Thymus (tissue), 11 donors: ENCODE measurements around the gene ALX3. TPM values are rescaled to one million over a fixed set of nuclear protein-coding genes. Genes with fewer than 3 reads are reported as not detected.

Source experiments
- DNase-seq, 9 donors: peaks; one replicate each; pipeline ENCODE4 v3.0.0-alpha.2; 2013; ENCODE audit warnings: low spot score in 9 of 9, low read depth in 6 of 9, missing footprints in 1 of 9
- H3K27ac ChIP-seq, 2 donors: one replicate each; pipeline ENCODE4 v1.5.1; 2013; ENCODE audit warnings: control low read depth in 1 of 2, low read depth in 1 of 2, low read length in 1 of 2, mild to moderate bottlenecking in 1 of 2, moderate library complexity in 1 of 2
- H3K27me3 ChIP-seq, 2 donors: one replicate each; pipeline ENCODE4 v1.5.1; 2013; ENCODE audit warnings: low read length in 1 of 2; ENCODE audit not compliant: control insufficient read depth in 2 of 2, insufficient read depth in 1 of 2
- H3K36me3 ChIP-seq, 2 donors: one replicate each; pipeline ENCODE4 v1.5.1; 2013; ENCODE audit warnings: low read length in 1 of 2, mild to moderate bottlenecking in 1 of 2, moderate library complexity in 1 of 2; ENCODE audit not compliant: control insufficient read depth in 2 of 2, insufficient read depth in 2 of 2
- H3K4me1 ChIP-seq, 2 donors: one replicate each; pipeline ENCODE4 v1.5.1; 2013; ENCODE audit warnings: low read length in 2 of 2; ENCODE audit not compliant: control insufficient read depth in 2 of 2, insufficient read depth in 2 of 2
- H3K4me3 ChIP-seq, 2 donors: one replicate each; pipeline ENCODE4 v1.5.1; 2013; ENCODE audit warnings: low read length in 2 of 2, control low read depth in 1 of 2, mild to moderate bottlenecking in 1 of 2
- H3K9me3 ChIP-seq, 2 donors: one replicate each; pipeline ENCODE4 v1.5.1; 2013; ENCODE audit warnings: low read length in 1 of 2, mild to moderate bottlenecking in 1 of 2; ENCODE audit not compliant: control insufficient read depth in 2 of 2, insufficient read depth in 1 of 2
- WGBS: extraction: QIAGEN DNeasy Blood & Tissue Kit; methylation state at CpG from one replicate; pipeline ENCODE4 v1.1.7; 2013; 5-methylcytosine and 5-hydroxymethylcytosine counted together
- polyA plus RNA-seq: library from polyadenylated mRNA; stranded (reverse); fragments of 200-250 nt; gene quantifications from one replicate; pipeline ENCODE4 v1.2.3, GENCODE V29; 2013
- total RNA-seq: library from RNA; stranded (reverse); fragments of 120-200 nt; gene quantifications from one replicate; pipeline ENCODE4 v1.2.4, GENCODE V29; 2013
- donor health status: healthy.

Gene ALX3
- total and polyA plus RNA-seq, 2 donors: 0.14 to 0.16 TPM

DNA sequence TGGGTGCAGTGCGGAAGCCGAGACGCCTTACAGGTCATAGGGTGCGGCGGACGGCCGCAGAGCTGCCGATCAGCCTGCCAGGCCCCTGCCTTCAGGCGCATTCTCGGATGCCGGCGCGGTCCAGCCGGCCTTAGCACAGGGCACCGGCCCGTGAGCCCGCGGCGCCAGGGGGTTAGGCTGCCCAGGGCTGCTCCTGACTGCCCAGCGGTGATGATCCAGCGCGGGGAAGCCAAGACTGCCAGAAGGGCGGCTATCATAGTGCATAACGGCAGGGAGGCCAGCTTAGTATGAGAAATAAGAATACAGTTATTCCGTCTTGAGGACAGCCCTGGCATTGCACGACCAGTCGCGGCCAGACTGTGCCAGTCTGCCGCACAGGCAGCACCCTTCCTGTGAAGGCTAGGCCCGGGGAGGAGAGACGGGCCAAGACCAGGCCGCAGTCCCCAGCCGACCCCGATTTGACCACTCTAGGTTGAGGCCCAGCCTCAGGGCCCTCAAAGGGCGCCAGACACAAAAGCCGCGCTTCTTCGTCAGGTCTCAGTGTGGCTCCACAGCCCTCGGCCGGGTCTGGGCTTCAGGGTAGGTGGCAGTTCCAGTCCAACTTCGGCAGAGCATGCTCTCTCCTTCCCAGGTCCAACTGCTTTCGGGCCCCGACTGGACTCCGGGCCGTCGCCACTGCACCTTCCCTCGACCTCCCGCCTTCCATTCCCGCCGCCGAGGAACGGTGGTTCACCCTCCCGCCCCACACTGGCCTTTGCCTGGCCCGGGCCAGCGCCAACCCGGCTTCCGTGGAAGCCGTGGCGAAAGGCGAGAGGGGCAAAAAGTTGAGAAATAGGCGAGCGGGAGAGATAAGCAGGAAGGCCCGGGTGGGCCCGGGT, 829 bp downstream of the ALX3 start:
- no peak overlapping the region for H3K27ac ChIP-seq
- peaks cover 3% of the 10 kb centered on the region in 2 donors for H3K9me3 ChIP-seq
- no peak overlapping the region for H3K4me3 ChIP-seq
- no peaks in the 10 kb centered on the region for H3K36me3 ChIP-seq
- WGBS: 10% methylated on average over 64 of the region's 64 CpGs
- H3K4me1 ChIP-seq: peaks cover 0 to 9% of the 10 kb centered on the region in 2 donors
- H3K27me3 ChIP-seq: peaks cover 74 to 96% of the 10 kb centered on the region in 2 donors
- peak in 1 of 9 donors; percentile 7 for DNase-seq

- peaks cover 3% of the 10 kb centered on the region in 2 donors for H3K9me3 ChIP-seq
- peak in 3 of 9 donors; percentile 11 to 40 (median 16) for DNase-seq
- peaks cover 0 to 9% of the 10 kb centered on the region in 2 donors for H3K4me1 ChIP-seq
- H3K27ac ChIP-seq: no peak overlapping the region
- WGBS: 4% methylated on average over 68 of the region's 68 CpGs
- H3K36me3 ChIP-seq: no peaks in the 10 kb centered on the region
- peak overlapping the region in 1 of 2 donors; percentile 30 for H3K4me3 ChIP-seq
- H3K27me3 ChIP-seq: peaks cover 71 to 96% of the 10 kb centered on the region in 2 donors
Observed at GRCh38 chr1:110068646-110069403, 1.6 kb downstream of the ALX3 start.

DNA sequence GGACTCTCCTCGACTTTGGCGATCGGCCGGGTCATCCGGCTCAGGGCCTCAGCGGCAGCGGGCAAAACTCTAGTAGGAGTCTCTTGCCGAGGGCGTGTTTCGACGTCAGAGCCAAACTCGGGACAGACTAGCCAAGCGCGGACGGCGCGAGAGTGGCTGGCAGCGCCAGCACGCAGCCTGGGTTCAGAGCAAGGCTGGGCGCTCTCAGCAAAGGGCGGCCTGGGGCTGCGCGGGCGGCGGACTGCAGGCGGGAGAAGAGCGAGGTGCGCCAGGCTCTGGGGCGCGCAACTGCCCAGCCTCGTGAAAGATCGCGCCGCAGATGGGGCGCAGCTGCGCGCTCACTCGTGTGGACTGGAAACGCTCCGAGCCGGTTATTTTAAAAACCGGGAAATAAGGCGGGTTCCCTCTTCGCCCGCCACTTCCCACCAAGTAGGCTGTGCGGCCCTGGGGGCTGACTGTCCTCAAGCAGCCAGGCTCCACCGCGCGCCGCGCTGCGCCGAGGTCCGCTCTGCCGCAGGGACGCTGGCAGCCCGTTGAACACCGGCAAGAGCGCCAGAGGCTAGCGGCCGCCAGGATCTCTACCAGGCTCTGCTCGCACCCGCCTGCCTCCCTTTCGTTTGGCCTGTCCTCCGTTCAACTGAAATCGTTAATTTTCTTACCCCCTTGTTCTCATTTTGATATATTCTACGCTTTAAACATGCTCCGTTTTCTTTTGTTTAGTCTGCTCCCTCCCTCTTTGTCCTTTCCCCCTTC, 2.4 kb downstream of the ALX3 start:
- 7% methylated on average over 68 of the region's 68 CpGs for WGBS
- Histone ChIP-seq H3K27me3 (peaks cover 71 to 89% of the 10 kb centered on the region in 2 donors), H3K9me3 (peaks cover 3% of the 10 kb centered on the region in 2 donors), H3K27ac (no peak overlapping the region), H3K4me3 (peak overlapping the region in 1 of 2 donors; percentile 30), H3K36me3 (no peaks in the 10 kb centered on the region), H3K4me1 (peaks cover 0 to 9% of the 10 kb centered on the region in 2 donors)
- DNase-seq: peak in 1 of 9 donors; percentile 19

GRCh38 chr1:110067479-110067892, 3.0 kb downstream of the ALX3 start:
- Histone ChIP-seq H3K27me3 (peaks cover 69 to 84% of the 10 kb centered on the region in 2 donors), H3K4me3 (no peak overlapping the region), H3K27ac (no peak overlapping the region), H3K36me3 (no peaks in the 10 kb centered on the region), H3K4me1 (peaks cover 0 to 9% of the 10 kb centered on the region in 2 donors), H3K9me3 (peaks cover 3% of the 10 kb centered on the region in 2 donors)
- no peak for DNase-seq
- 22% methylated on average over 23 of the region's 23 CpGs for WGBS

DNA sequence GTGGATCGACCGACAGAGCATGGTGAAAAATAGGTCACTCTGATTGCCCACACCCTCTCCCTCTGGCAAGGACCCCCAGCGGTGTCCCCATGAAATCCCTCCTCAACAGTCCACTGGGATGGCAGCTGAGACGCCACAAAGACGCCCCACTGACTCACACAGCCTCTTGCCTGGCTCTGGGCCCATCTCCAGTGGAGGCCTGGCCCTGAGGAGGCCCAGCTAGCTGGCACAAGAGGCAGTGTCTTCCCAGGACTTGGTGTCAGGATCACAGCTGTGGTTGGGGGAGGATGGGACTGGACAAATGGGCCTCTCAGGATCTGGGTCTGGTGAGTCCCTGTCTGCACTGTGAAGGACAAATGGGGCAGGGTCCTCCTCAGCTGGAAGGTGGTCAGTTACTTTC, 4.6 kb downstream of the ALX3 start:
- Histone ChIP-seq H3K36me3 (peaks cover under 1 to 11% of the 10 kb centered on the region in 2 donors), H3K27ac (no peak overlapping the region), H3K9me3 (peaks cover 1 to 3% of the 10 kb centered on the region in 2 donors), H3K27me3 (peaks cover 54 to 67% of the 10 kb centered on the region in 2 donors), H3K4me1 (peaks cover 0 to 9% of the 10 kb centered on the region in 2 donors), H3K4me3 (no peak overlapping the region)
- 98% methylated on average over 5 of the region's 5 CpGs for WGBS
- DNase-seq: no peak

DNA sequence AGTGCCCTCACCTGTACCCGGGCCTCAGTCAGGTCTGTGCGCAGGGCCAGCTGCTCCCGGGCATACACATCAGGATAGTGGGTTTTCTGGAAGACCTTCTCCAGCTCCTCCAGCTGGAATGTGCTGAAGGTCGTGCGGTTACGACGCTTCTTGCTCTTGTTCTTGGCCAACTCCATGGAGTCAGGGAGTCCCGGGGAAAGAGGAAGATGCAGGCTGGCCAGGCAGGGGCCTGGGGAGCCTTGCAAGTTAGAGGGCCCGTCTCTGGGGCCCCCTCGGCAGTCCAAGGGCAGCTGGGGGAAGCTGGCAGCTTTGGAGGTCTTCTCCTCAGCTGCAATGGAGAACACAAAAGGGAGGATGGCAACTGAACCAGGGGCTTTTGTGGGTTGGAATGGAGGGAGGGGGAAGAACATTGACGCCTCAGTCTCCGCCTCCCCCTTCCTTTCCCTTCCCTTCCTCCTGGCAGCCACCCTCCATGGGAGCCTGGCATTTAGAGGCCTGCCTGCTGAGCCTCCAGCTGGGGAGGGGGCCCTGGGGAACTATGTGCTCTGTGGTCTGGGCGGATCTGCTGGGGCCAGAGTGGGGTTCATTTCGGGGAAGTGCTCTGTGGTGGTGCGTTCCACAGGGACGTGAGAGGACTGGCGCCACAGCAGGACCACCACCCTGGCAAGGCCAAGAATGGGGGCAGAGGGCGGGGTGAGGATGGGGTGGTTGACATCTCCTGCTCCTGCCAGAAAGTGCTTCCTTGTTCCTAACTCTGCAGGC, 5.7 kb downstream of the ALX3 start:
- 89% methylated on average over 18 of the region's 18 CpGs for WGBS
- peaks cover 1 to 3% of the 10 kb centered on the region in 2 donors for H3K9me3 ChIP-seq
- peaks cover 0 to 9% of the 10 kb centered on the region in 2 donors for H3K4me1 ChIP-seq
- peaks cover 3 to 11% of the 10 kb centered on the region in 2 donors for H3K36me3 ChIP-seq
- no peak overlapping the region for H3K27ac ChIP-seq
- no peak for DNase-seq
- H3K27me3 ChIP-seq: peaks cover 43 to 58% of the 10 kb centered on the region in 2 donors
- H3K4me3 ChIP-seq: no peak overlapping the region

DNA sequence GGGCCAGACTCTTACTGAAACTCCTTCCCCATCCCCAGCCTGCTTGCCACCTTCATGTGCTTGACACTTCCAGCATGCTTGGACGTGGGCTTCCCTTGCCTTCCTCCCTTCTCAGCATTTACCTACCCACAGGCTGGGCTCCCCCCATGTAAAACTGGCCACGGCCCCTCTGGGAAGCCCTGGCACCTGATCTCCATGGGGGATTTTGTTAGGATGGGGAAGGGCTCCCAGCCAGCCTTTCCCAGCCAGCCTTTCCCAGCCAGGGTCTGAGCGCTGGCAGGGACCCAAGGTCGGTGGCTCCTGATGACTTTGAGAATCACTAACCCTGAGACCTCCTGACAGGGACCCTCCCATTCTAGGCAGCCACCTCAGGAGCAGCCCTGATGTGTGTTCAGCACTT, 6.7 kb downstream of the ALX3 start:
- Histone ChIP-seq H3K27ac (no peak overlapping the region), H3K9me3 (peaks cover 1 to 3% of the 10 kb centered on the region in 2 donors), H3K36me3 (peaks cover 5 to 18% of the 10 kb centered on the region in 2 donors), H3K27me3 (peaks cover 33 to 48% of the 10 kb centered on the region in 2 donors), H3K4me1 (peaks cover 0 to 12% of the 10 kb centered on the region in 2 donors), H3K4me3 (no peak overlapping the region)
- no peak for DNase-seq
- 75% methylated on average over 4 of the region's 4 CpGs for WGBS

DNA sequence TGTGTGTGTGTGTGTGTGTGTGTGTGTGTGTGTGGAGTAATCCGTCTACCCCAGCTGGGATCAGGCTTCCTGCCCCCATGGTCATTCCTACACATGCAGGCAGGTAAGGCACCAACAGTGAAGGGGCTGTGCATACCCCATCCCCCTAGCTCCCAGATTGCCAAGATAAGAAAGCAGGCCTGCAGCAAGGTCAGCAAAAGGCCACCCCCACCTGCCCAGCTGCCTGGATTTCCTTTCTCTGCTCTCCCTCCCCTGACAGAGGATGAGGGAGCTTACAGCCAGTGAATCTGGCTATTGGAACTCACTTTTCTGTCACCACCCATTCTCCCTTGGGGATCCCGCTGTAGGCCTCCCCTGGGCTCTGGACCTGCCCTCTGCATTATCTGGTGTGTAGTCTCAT, 7.9 kb downstream of the ALX3 start:
- H3K4me1 ChIP-seq: peaks cover 0 to 6% of the 10 kb centered on the region in 2 donors
- H3K27ac ChIP-seq: no peak overlapping the region
- H3K36me3 ChIP-seq: peaks cover 16 to 27% of the 10 kb centered on the region in 2 donors
- peaks cover 1 to 3% of the 10 kb centered on the region in 2 donors for H3K9me3 ChIP-seq
- 98% methylated on average over 2 of the region's 2 CpGs for WGBS
- H3K27me3 ChIP-seq: peaks cover 21 to 36% of the 10 kb centered on the region in 2 donors
- DNase-seq: no peak
- H3K4me3 ChIP-seq: no peak overlapping the region
